NT2/D1 (cell line): ENCODE measurements around the gene SPN.
"Not testable (repeated sequence)": the region's sequence is repeated elsewhere in the genome, so short reads cannot be mapped to it uniquely, and the experiment has no call there.

Source experiments
- DNase-seq: peaks from one replicate; pipeline ENCODE4 v3.0.0-alpha.2; 2011; ENCODE audit warnings: low read depth, low spot score
- H3K27me3 ChIP-seq: 2 replicates; pipeline ENCODE4 v1.6.0; 2011; ENCODE audit warnings: mild to moderate bottlenecking; ENCODE audit not compliant: insufficient read length, insufficient read depth
- H3K36me3 ChIP-seq: 2 replicates; pipeline ENCODE4 v1.6.1; 2011; ENCODE audit warnings: mild to moderate bottlenecking, low read length, mixed read lengths; ENCODE audit not compliant: insufficient read depth, insufficient read length
- H3K4me1 ChIP-seq: 2 replicates; pipeline ENCODE4 v1.5.1; 2011; ENCODE audit not compliant: insufficient read depth, insufficient read length
- H3K4me3 ChIP-seq: 2 replicates; pipeline ENCODE4 v1.5.1; 2011; ENCODE audit warnings: low read depth; ENCODE audit not compliant: insufficient read length
- H3K9ac ChIP-seq: 2 replicates; pipeline ENCODE4 v1.6.0; 2011; ENCODE audit warnings: low read depth; ENCODE audit not compliant: insufficient read length
- H3K9me3 ChIP-seq: 2 replicates; pipeline ENCODE4 v1.5.1; 2011; ENCODE audit warnings: mild to moderate bottlenecking, low read length; ENCODE audit not compliant: insufficient read depth
- SUZ12 ChIP-seq: IDR thresholded peaks from 2 replicates; pipeline ENCODE4 v1.6.1; 2011; ENCODE audit not compliant: insufficient read length, insufficient read depth; ENCODE audit errors: extremely low read depth
- YY1 ChIP-seq: IDR thresholded peaks from 2 replicates; pipeline ENCODE4 v1.6.1; 2011; ENCODE audit not compliant: insufficient read length, insufficient read depth
- ZNF274 ChIP-seq: IDR thresholded peaks from 2 replicates; pipeline ENCODE4 v1.6.1; 2011; ENCODE audit warnings: mild to moderate bottlenecking, low read depth, low read length

SPN gene

DNA sequence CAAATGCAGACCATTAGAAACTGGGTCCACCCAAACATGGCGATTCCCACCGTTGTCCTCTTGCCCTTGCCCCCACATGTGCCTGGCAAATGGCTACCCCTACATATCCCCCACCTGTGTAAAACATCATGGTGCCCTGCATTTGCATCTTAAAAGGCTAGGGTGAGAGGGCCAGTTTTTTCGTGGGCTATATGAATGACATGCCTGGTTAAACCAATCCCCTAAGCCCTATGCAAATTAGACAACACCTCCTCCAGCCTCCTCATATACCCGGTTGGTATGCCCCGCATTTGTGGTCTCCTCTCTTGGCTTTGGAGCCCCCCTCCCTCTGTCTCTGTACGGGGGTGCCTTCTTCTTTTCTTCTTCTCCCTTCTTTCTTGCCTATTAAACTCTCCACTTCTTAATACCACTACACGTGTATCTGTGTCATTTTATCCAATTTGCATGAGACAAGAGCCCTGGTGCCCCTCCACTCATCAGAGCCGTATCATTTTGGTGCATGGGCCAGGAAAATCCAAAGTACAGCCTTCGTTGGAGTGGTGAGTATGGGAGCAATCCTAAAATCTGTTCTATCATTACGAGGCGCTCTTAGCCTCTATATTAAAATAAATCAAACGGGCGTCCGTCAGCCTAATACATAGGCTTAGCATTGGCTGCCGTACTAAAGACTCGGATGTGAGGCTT lies 46.0 kb downstream of the SPN start:
- no peaks in the 10 kb centered on the region for H3K4me1 ChIP-seq
- TF ChIP-seq ZNF274 (no peak), SUZ12 (no peak), YY1 (peak; percentile 20)
- H3K36me3 ChIP-seq, result peaks cover 21% of the 10 kb centered on the region
- peak; percentile 74 for DNase-seq
- H3K9ac ChIP-seq, result peak overlapping the region; percentile 73
- no peaks in the 10 kb centered on the region for H3K27me3 ChIP-seq
- H3K4me3 ChIP-seq, result peak overlapping the region; percentile 59
- H3K9me3 ChIP-seq, result no peaks in the 10 kb centered on the region

DNA sequence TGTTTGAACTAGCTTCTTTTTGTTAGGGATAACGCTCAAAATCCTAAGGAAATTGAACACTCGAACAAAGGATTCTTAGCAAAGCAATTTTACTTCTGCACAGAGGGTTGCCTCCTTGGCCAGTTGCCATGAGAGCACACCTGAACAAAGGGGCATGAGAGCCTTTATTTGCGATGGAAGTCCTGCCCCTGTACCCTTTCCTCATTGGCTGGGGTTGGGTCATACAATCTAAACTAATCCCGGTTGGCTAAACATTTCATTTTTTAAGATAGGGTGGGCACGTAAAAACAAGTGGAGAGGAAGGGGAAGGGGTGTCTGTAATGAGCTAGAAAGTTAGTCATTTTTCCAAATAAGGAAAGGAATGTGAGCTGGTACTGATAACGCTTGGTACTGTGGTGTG lies 46.6 kb downstream of the SPN start:
- Histone ChIP-seq H3K4me3 (peak overlapping the region; percentile 59), H3K9ac (peak overlapping the region; percentile 73), H3K36me3 (peaks cover 25% of the 10 kb centered on the region)
- H3K9me3 ChIP-seq, DNase-seq, H3K4me1 ChIP-seq, H3K27me3 ChIP-seq: not testable (repeated sequence)

DNA sequence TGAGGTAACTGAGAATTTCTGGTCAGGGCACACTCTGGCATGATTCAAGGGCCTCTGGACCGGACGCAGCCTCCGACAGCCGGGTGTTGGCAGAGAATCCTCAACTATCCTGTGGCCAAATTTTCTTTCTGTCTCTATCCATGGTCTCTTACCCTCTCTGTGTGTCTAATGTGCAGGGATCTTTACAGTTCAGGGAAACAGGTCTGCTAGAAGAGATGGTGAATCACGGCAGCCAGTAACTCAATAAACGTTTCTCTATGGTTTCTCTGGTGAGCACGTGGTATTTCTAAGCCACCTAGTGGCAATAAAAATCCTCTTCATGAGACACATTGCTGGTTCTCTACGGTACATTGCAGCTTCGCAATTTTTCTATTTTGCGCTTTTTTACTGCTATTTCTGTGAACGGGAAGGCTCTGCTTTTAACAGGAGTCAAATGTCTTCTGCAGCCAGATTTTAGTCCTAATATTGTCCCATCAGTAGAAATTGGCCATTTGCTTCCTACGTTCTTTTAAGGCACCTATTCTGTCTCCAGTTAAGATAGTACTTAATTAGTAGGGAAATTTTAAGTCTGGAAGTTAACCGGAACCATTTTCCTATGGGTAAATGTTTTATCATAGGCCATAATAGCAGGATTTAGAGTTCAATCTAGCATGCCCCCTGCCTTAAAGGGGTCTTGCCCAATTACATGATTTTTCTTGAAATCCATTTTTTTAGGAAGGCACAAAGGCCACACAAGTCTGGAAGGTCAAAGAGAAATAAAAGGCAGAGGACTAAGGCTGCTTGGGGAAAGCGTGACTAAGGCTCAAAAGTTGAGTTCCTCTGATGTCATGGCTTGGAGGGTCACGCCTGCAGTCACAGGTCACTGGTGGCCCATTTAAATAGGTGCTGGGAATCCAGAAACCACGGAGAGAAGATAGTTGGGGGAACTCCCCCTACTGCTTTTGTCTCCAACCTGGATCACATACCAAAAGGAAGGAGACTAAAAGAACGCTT lies 47.5 kb downstream of the SPN start:
- H3K4me1 ChIP-seq, result no peaks in the 10 kb centered on the region
- peak overlapping the region; percentile 68 for H3K9ac ChIP-seq
- TF ChIP-seq ZNF274 (no peak), YY1 (no peak), SUZ12 (no peak)
- H3K9me3 ChIP-seq, result no peaks in the 10 kb centered on the region
- DNase-seq, result no peak
- H3K36me3 ChIP-seq, result peaks cover 31% of the 10 kb centered on the region
- no peaks in the 10 kb centered on the region for H3K27me3 ChIP-seq
- peak overlapping the region; percentile 59 for H3K4me3 ChIP-seq

DNA sequence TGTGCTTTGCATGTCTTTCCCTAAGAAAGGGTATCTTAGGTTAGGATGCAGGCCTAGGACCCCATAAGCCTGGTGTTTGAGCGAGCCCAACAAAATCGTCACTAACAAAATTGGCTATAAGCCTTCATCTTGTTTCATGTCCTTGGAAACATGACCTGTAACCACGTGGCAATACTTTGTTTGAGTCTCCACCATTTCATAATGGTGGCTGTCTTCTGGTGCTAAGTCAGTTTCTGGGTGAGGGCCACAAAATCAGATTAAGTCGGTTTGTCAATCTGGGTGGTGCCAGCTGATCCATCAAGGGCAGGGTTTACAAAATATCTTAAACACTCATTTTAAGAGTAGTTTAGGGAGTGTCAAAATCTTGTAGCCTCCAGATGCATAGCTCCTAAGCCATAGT lies 49.8 kb downstream of the SPN start:
- DNase-seq, result no peak
- Histone ChIP-seq H3K4me3 (no peak overlapping the region), H3K27me3 (no peaks in the 10 kb centered on the region), H3K36me3 (peaks cover 43% of the 10 kb centered on the region), H3K9me3 (no peaks in the 10 kb centered on the region), H3K9ac (no peak overlapping the region), H3K4me1 (no peaks in the 10 kb centered on the region)
- TF ChIP-seq ZNF274 (no peak), YY1 (no peak), SUZ12 (no peak)

DNA sequence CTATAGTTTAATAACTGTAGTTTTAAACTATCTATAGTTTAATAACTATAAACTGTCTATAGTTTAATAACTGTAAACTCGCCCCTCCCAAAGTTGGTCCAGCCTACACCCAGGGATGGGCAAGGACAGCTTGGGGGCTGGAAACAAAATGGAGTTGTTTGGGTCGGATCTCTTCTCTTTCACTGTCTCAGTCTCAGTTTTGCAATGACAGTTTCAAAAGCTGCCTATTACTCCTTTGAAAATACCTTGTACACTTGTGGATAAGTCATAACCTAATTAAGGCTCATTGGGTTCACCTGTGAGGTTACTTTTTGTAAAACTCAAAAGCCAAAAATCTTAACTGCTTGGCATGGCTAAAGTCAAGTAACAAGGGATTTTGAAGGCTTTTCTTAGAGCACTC lies 51.3 kb downstream of the SPN start:
- H3K36me3 ChIP-seq, result peaks cover 46% of the 10 kb centered on the region
- no peak for DNase-seq
- H3K4me1 ChIP-seq, result no peaks in the 10 kb centered on the region
- no peaks in the 10 kb centered on the region for H3K9me3 ChIP-seq
- H3K9ac ChIP-seq, result no peak overlapping the region
- TF ChIP-seq SUZ12, result no peak
- TF ChIP-seq ZNF274, result no peak
- TF ChIP-seq YY1, result no peak
- H3K4me3 ChIP-seq, result no peak overlapping the region
- H3K27me3 ChIP-seq, result no peaks in the 10 kb centered on the region

DNA sequence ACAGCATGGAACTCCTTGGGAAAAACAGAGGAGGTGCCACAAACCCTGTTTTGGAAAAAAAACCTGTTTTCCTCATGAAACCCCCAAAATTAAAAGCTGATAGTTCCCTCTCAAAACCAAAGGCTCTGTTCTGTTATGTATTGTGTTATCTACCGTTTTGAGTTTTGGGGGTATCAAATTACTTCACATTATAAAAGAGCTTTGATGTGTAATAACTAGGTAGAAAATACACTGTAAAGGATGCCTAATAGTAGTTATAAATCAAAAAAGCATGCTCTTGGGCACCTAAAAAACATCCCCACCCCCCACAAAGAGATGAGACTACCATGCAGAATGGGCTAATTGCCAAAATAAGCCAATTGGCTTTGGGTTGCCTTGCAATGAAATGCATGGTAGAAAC lies 51.9 kb downstream of the SPN start:
- TF ChIP-seq ZNF274 (no peak), YY1 (no peak), SUZ12 (no peak)
- peaks cover 46% of the 10 kb centered on the region for H3K36me3 ChIP-seq
- H3K4me3 ChIP-seq, result no peak overlapping the region
- H3K9me3 ChIP-seq, result no peaks in the 10 kb centered on the region
- H3K9ac ChIP-seq, result no peak overlapping the region
- H3K27me3 ChIP-seq, result no peaks in the 10 kb centered on the region
- peaks cover under 1% of the 10 kb centered on the region for H3K4me1 ChIP-seq
- no peak for DNase-seq

DNA sequence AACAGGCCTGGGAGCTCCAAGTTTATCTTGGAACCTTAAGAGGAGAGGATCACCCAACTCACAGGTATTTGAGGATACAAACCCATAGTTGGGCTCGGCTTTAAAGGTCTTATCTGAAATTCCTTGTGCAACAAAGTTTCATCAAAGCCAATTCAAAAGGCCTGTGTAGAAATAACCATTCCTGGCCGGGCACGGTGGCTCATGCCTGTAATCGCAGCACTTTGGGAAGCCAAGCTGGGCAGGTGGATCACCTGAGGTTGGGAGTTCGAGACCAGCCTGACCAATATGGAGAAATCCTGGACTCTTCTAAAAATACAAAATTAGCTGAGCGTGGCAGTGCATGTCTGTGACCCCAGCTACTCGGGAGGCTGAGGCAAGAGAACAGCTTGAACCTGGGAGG lies 54.1 kb downstream of the SPN start:
- no peaks in the 10 kb centered on the region for H3K27me3 ChIP-seq
- no peak overlapping the region for H3K4me3 ChIP-seq
- H3K9me3 ChIP-seq, result no peaks in the 10 kb centered on the region
- peaks cover 2% of the 10 kb centered on the region for H3K4me1 ChIP-seq
- H3K36me3 ChIP-seq, result peaks cover 37% of the 10 kb centered on the region
- no peak for DNase-seq
- no peak overlapping the region for H3K9ac ChIP-seq
- TF ChIP-seq ZNF274, result no peak
- no peak for TF ChIP-seq SUZ12
- no peak for TF ChIP-seq YY1
